Activated CD4-positive, alpha-beta T cell treated with anti-CD3 and anti-CD28 coated beads, Interleukin-2, amount 50 U/mL, for 48 hours (primary cell): ENCODE measurements around the gene NAGA.

Source experiments
- DNase-seq, 2 experiments: peaks; one replicate each; pipeline ENCODE4 v3.0.0-alpha.2; 2020

NAGA gene

GRCh38 chr22:42035256-42035655, 35.4 kb downstream of the NAGA start:
- DNase-seq: no peak

- no peak for DNase-seq
Observed at GRCh38 chr22:42033263-42034181, 37.1 kb downstream of the NAGA start.

- DNase-seq: no peak
Observed at GRCh38 chr22:42026705-42027104, 43.9 kb downstream of the NAGA start.

- DNase-seq: no peak
Observed at GRCh38 chr22:42025421-42025820, 45.2 kb downstream of the NAGA start.

- DNase-seq: no peak
Observed at GRCh38 chr22:42022162-42022847, 48.3 kb downstream of the NAGA start.

- no peak for DNase-seq
Observed at GRCh38 chr22:42021571-42021970, 49.0 kb downstream of the NAGA start.

GRCh38 chr22:42018224-42018623, 52.4 kb downstream of the NAGA start:
- DNase-seq: no peak

GRCh38 chr22:42016111-42016510, 54.5 kb downstream of the NAGA start:
- DNase-seq: no peak

GRCh38 chr22:42013385-42013784, 57.2 kb downstream of the NAGA start:
- DNase-seq: no peak

GRCh38 chr22:42010778-42011177, 59.8 kb downstream of the NAGA start:
- DNase-seq: no peak
